K562 (cell line): ENCODE measurements around the gene UBASH3A. TPM values are rescaled to one million over a fixed set of nuclear protein-coding genes. Genes with fewer than 3 reads are reported as not detected.

Experiments
- ATAC-seq: fragments of 200-7000 bp; cut with Tn5 transposase; 3 replicates; pipeline ENCODE4 v1.9.1; 2020; ENCODE audit warnings: moderate library complexity
- BruUV-seq: library from RNA; stranded (reverse); fragments of 400-500 nt; replicated peaks from 2 replicates; lab custom pipeline; 2021; lab: Mats Ljungman, UMichigan
- CTCF ChIA-PET: fragments of 300-600 bp; formaldehyde crosslinking; extraction: SDS; loops from one replicate; lab custom pipeline; 2021; ENCODE audit warnings: low intra/inter-chr PET ratio; lab: Yijun Ruan, JAX
- POLR2A ChIA-PET: fragments of 300-600, 350-650 bp; sonication (Branson Sonifier 250); formaldehyde crosslinking; extraction: SDS; loops from one replicate; lab custom pipeline; 2021; ENCODE audit warnings: antibody characterized with exemption, inconsistent platforms; lab: Yijun Ruan, JAX
- DNase-seq, 4 experiments: peaks; one replicate each; pipeline versions ENCODE4 v3.0.0 to v3.0.0-alpha.2; 2011 to 2018; ENCODE audit warnings: low spot score in 3 of 4, mixed read lengths in 3 of 4; ENCODE audit errors: extremely low read depth in 1 of 4
- FAIRE-seq: peaks from 2 replicates; lab custom pipeline; 2011; peaks lifted over from hg19 to GRCh38; lab: Jason Lieb, UNC
- H2AFZ ChIP-seq: 2 replicates; pipeline ENCODE4 v1.6.0; 2011; ENCODE audit warnings: low read depth, low read length, control low read depth, inconsistent platforms
- H3K27ac ChIP-seq: fragments of 200-600 bp; 3 replicates; pipeline ENCODE4 v1.8.0; 2011; ENCODE audit warnings: low read depth, mild to moderate bottlenecking, control low read depth, inconsistent platforms, low read length, moderate library complexity, mixed read lengths; ENCODE audit errors: extremely low read depth
- H3K27me3 ChIP-seq, 2 experiments: fragments of 300-600 bp in 1 of 2; 2 replicates in 1 of 2; 3 replicates in 1 of 2; pipeline versions ENCODE4 v1.6.0 to v1.8.0; 2011; ENCODE audit warnings: inconsistent platforms in 2 of 2, low read length in 2 of 2, mild to moderate bottlenecking in 1 of 2, mixed read lengths in 1 of 2, moderate library complexity in 1 of 2; ENCODE audit not compliant: control insufficient read depth in 2 of 2, insufficient read depth in 2 of 2
- H3K36me3 ChIP-seq: fragments of 300-600 bp; 3 replicates; pipeline ENCODE4 v1.8.0; 2011; ENCODE audit warnings: mild to moderate bottlenecking, low read length, inconsistent platforms; ENCODE audit not compliant: control insufficient read depth, insufficient read depth
- H3K4me1 ChIP-seq, 2 experiments: fragments of 200-600 bp in 1 of 2; replicated peaks in 1 of 2; 2 replicates in 1 of 2; 3 replicates in 1 of 2; pipeline versions ENCODE4 v1.5.1 to v1.8.0; 2011; ENCODE audit warnings: inconsistent platforms in 2 of 2, low read length in 2 of 2, mild to moderate bottlenecking in 1 of 2, mixed read lengths in 1 of 2, moderate library complexity in 1 of 2; ENCODE audit not compliant: control insufficient read depth in 2 of 2, insufficient read depth in 2 of 2
- H3K4me2 ChIP-seq: 2 replicates; pipeline ENCODE4 v1.6.1; 2011; ENCODE audit warnings: low read length, control low read depth, inconsistent platforms, mixed read lengths; ENCODE audit not compliant: insufficient read depth
- H3K4me3 ChIP-seq: fragments of 200-600 bp; sonication (generic), shearing (Covaris generic); 2 replicates; pipeline ENCODE4 v1.5.1; 2016; ENCODE audit warnings: control low read depth, inconsistent platforms
- H3K79me2 ChIP-seq: fragments of 200-600 bp; 3 replicates; pipeline ENCODE4 v1.8.0; 2011; ENCODE audit warnings: low read length, inconsistent platforms; ENCODE audit not compliant: control insufficient read depth, insufficient read depth
- H3K9ac ChIP-seq, 2 experiments: 2 replicates each; pipeline versions ENCODE4 v1.6.0 to v1.6.1; 2011; ENCODE audit warnings: low read depth in 2 of 2, low read length in 2 of 2, control low read depth in 1 of 2, inconsistent platforms in 1 of 2, mild to moderate bottlenecking in 1 of 2, mixed read lengths in 1 of 2; ENCODE audit not compliant: insufficient read depth in 1 of 2
- H3K9me1 ChIP-seq: one replicate; pipeline ENCODE4 v1.6.0; 2011; ENCODE audit warnings: inconsistent platforms, mild to moderate bottlenecking, low read length, moderate library complexity; ENCODE audit not compliant: control insufficient read depth, insufficient read depth
- H3K9me3 ChIP-seq: replicated peaks from 2 replicates; pipeline ENCODE4 v1.5.1; 2011; ENCODE audit warnings: low read depth, low read length, inconsistent platforms; ENCODE audit not compliant: control insufficient read depth, insufficient read depth
- H4K20me1 ChIP-seq: replicated peaks from 2 replicates; pipeline ENCODE4 v1.6.1; 2011; ENCODE audit warnings: low read length, inconsistent platforms, mixed read lengths; ENCODE audit not compliant: control insufficient read depth, insufficient read depth
- ARID2 ChIP-seq: fragments of 450-650 bp; IDR thresholded peaks from 2 replicates; pipeline ENCODE4 v1.6.1; 2017; ENCODE audit warnings: antibody characterized with exemption, mild to moderate bottlenecking
- HDGF ChIP-seq: fragments of 450-650 bp; IDR thresholded peaks from 2 replicates; pipeline ENCODE4 v1.6.1; 2016
- NFRKB ChIP-seq: fragments of 450-650 bp; IDR thresholded peaks from 2 replicates; pipeline ENCODE4 v1.6.1; 2016; ENCODE audit warnings: low read depth
- PHB2 ChIP-seq: fragments of 450-650 bp; IDR thresholded peaks from 2 replicates; pipeline ENCODE4 v1.6.1; 2017; ENCODE audit warnings: low read depth
- PHF20 ChIP-seq: fragments of 450-650 bp; IDR thresholded peaks from 2 replicates; pipeline ENCODE4 v1.6.1; 2018; ENCODE audit not compliant: partially characterized antibody
- SIN3B ChIP-seq: fragments of 450-650 bp; IDR thresholded peaks from 2 replicates; pipeline ENCODE4 v1.6.1; 2017; ENCODE audit warnings: low read depth, mild to moderate bottlenecking, moderate library complexity
- XRCC4 ChIP-seq: IDR thresholded peaks from one replicate; pipeline ENCODE4 v1.6.1; 2011; ENCODE audit not compliant: insufficient read depth, insufficient read length; ENCODE audit errors: extremely low read depth
- WGBS: fragments of 100-300 bp; shearing (Covaris generic); methylation state at CpG from one replicate; pipeline ENCODE4 v1.1.6; 2016; ENCODE audit warnings: low coverage, mixed read lengths; ENCODE audit not compliant: insufficient coverage; ENCODE audit errors: missing lambda C conversion rate; 5-methylcytosine and 5-hydroxymethylcytosine counted together
- in situ Hi-C: fragments of 300-500 bp; cut with MboI; formaldehyde crosslinking; loops from 4 replicates; pipeline ENCODE4 v1.15.0; 2018; ENCODE audit warnings: inconsistent platforms, mixed read lengths
- intact Hi-C: fragments of 100-400 bp; cut with micrococcal nuclease; formaldehyde crosslinking; loops from 2 replicates; pipeline ENCODE4 v1.14.2; 2022
- polyA plus RNA-seq, 8 experiments: library from polyadenylated mRNA; depleted of rRNA in 4 of 8; stranded (reverse) in 5 of 8; unstranded in 3 of 8; fragments of >200 nt; fragmentation: Nextera tagmentation in 2 of 8; fragmentation: Illumina TruSeq in 1 of 8; extraction: Ambion mirVana in 2 of 8; extraction: Trizol in 1 of 8; gene quantifications; 2 replicates each; pipeline versions ENCODE4 v1.2.1 to v1.2.3, GENCODE V29; 2011 to 2014; ENCODE audit warnings: inconsistent platforms in 1 of 8, missing spikeins in 1 of 8
- total RNA-seq, 7 experiments: library from RNA; depleted of rRNA in 6 of 7; stranded (reverse); fragments of >200 nt in 6 of 7; fragmentation: Illumina TruSeq in 2 of 7; extraction: Trizol in 2 of 7; gene quantifications; 2 replicates each; pipeline versions ENCODE4 v1.2.1 to v1.2.3, GENCODE V29; 2011 to 2021; ENCODE audit warnings: low replicate concordance in 1 of 7
- TF ChIP-seq, protein P1 (sequence below): IDR thresholded peaks from 2 replicates; pipeline ENCODE4 v1.6.1; 2011; ENCODE audit warnings: borderline replicate concordance, low read depth, mild to moderate bottlenecking, moderate library complexity, low read length; ENCODE audit not compliant: insufficient read depth, poor library complexity, severe bottlenecking
- TF ChIP-seq, protein P2 (sequence below), 2 experiments: fragments of 450-650 bp; formaldehyde crosslinking in 1 of 2; IDR thresholded peaks; 2 replicates each; pipeline versions ENCODE4 v1.4.0 to v1.6.1; 2014 to 2020; ENCODE audit warnings: mild to moderate bottlenecking in 2 of 2, borderline replicate concordance in 1 of 2, low read depth in 1 of 2

The UBASH3A gene
- total and polyA plus RNA-seq, 9 of the 15 experiments (the other 6 are each of a cell fraction or from before 2014, with no cell fraction given), result 0.23 to 1.8 (median 1.1) TPM

DNA sequence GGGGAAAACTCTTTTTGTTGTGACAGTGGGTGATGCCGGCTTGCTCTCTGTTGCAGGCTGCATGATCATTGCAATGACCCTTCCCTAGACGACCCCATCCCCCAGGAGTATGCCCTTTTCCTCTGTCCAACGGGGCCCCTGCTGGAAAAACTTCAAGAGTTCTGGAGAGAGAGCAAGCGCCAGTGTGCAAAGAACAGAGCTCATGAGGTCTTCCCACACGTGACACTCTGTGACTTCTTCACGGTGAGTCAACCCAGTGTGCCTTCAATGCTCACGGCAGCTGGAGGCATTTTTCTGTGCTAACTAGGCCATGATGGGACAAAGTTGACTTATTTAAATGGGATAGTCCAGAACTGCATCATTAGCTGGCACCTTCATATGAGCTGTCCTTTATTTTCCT is 5.7 kb downstream of the UBASH3A start (continued):
- TF ChIP-seq, protein P1, sequence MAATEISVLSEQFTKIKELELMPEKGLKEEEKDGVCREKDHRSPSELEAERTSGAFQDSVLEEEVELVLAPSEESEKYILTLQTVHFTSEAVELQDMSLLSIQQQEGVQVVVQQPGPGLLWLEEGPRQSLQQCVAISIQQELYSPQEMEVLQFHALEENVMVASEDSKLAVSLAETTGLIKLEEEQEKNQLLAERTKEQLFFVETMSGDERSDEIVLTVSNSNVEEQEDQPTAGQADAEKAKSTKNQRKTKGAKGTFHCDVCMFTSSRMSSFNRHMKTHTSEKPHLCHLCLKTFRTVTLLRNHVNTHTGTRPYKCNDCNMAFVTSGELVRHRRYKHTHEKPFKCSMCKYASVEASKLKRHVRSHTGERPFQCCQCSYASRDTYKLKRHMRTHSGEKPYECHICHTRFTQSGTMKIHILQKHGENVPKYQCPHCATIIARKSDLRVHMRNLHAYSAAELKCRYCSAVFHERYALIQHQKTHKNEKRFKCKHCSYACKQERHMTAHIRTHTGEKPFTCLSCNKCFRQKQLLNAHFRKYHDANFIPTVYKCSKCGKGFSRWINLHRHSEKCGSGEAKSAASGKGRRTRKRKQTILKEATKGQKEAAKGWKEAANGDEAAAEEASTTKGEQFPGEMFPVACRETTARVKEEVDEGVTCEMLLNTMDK, result no peak
- TF ChIP-seq SIN3B (no peak), XRCC4 (no peak)

DNA sequence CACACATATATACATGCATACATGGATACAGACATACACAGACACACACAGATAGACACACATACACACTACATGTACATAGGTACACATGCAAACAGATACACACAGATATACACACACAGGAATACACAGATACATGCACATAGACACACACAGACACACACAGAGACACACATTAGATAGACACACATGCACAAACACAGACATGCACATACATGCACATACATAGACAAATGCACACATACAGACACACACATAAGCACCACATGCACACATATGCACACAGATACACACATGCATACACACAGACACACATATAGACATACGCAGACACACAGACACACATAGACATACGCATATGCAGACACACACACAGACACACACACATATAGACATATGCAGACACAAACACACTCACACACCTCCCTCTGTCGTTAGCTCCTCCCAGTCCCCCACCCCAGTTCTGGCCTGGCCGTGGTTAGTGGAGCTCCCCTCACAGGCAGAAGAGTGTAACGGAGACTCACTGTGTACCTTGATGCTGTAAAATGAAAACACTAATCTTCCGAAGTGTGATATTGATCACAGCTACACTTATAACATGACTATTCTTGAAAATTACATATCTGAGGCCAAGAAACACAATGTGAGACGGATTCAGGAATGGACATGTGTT is 7.6 kb downstream of the UBASH3A start:
- no TSS peak for BruUV-seq
- H3K9me1 ChIP-seq, result peaks cover 3% of the 10 kb centered on the region
- FAIRE-seq, result peak; percentile 86
- H3K36me3 ChIP-seq, result peaks cover 4% of the 10 kb centered on the region; the same call in 2 of the 3 replicates
- H3K27ac ChIP-seq, result no peak overlapping the region
- POLR2A ChIA-PET, result interaction anchor here (1.0 kb wide), 1 partner anchor 12 kb away, joined by 3 read pairs; no protein-coding TSS in a partner anchor
- H3K4me1 ChIP-seq, result peaks cover 11 to 21% of the 10 kb centered on the region in 2 experiments; a peak in 4 of 5 replicates
- no peaks in the 10 kb centered on the region for H3K9me3 ChIP-seq
- CTCF ChIA-PET, result no interaction called here
- no peak overlapping the region for H3K4me2 ChIP-seq
- no peaks in the 10 kb centered on the region; the same call in 1 of the 2 replicates for H4K20me1 ChIP-seq
- H3K9ac ChIP-seq, result no peak overlapping the region
- no peak overlapping the region for H3K4me3 ChIP-seq
- WGBS, result 42% methylated on average over 7 of the region's 7 CpGs
- no peaks in the 10 kb centered on the region for H3K27me3 ChIP-seq
- no peaks in the 10 kb centered on the region for H3K79me2 ChIP-seq
- no peak overlapping the region for H2AFZ ChIP-seq
- peak; percentile 44 to 66 (median 64) for DNase-seq
- in situ Hi-C loops (no loop called here), intact Hi-C loops (no loop called here)
- peak; percentile 93 for ATAC-seq
- peak; percentile 25 for TF ChIP-seq PHF20
- TF ChIP-seq ARID2, result 0 out of 2 replicates have a peak, but pooled peaks have one; percentile 23
- TF ChIP-seq NFRKB, result peak; percentile 52; the same call in 1 of the 2 replicates
- TF ChIP-seq, protein P2, sequence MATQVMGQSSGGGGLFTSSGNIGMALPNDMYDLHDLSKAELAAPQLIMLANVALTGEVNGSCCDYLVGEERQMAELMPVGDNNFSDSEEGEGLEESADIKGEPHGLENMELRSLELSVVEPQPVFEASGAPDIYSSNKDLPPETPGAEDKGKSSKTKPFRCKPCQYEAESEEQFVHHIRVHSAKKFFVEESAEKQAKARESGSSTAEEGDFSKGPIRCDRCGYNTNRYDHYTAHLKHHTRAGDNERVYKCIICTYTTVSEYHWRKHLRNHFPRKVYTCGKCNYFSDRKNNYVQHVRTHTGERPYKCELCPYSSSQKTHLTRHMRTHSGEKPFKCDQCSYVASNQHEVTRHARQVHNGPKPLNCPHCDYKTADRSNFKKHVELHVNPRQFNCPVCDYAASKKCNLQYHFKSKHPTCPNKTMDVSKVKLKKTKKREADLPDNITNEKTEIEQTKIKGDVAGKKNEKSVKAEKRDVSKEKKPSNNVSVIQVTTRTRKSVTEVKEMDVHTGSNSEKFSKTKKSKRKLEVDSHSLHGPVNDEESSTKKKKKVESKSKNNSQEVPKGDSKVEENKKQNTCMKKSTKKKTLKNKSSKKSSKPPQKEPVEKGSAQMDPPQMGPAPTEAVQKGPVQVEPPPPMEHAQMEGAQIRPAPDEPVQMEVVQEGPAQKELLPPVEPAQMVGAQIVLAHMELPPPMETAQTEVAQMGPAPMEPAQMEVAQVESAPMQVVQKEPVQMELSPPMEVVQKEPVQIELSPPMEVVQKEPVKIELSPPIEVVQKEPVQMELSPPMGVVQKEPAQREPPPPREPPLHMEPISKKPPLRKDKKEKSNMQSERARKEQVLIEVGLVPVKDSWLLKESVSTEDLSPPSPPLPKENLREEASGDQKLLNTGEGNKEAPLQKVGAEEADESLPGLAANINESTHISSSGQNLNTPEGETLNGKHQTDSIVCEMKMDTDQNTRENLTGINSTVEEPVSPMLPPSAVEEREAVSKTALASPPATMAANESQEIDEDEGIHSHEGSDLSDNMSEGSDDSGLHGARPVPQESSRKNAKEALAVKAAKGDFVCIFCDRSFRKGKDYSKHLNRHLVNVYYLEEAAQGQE (IDR thresholded peaks at IDR 0.05; ENCODE audit: borderline replicate concordance), result peak; percentile 29; the same call in 1 of the 2 replicates
- TF ChIP-seq, protein P2 (CRISPR knock-in tag; IDR thresholded peaks at IDR 0.05; ENCODE audit: low read depth), result no peak
- TF ChIP-seq HDGF, result peak; percentile 82
- 0 out of 2 replicates have a peak, but pooled peaks have one; percentile 42 for TF ChIP-seq PHB2
